Anterior cingulate cortex (tissue), 58 donors: ENCODE results near the gene NSUN5.

ENCODE experiments used
- DNase-seq, 58 donors: peaks; one replicate each; lab custom pipeline; 2025; lab: John Stamatoyannopoulos, UW

Gene NSUN5

GRCh38 chr7:73308665-73309214 is at the start of gene NSUN5:
NSUN5 (minus strand) TSS chr7:73308826; CDS start chr7:73308790, 36 bp downstream.
- peak in 57 of 58 donors; percentile 6 to 85 (median 67) for DNase-seq

GRCh38 chr7:73356159-73356558 is 47.5 kb upstream of the NSUN5 start:
- DNase-seq, result no peak

GRCh38 chr7:73354821-73355220 is 46.2 kb upstream of the NSUN5 start:
- DNase-seq, result no peak

- DNase-seq, result no peak
Measured at GRCh38 chr7:73354196-73354595, 45.6 kb upstream of the NSUN5 start.

- DNase-seq, result no peak
Measured at GRCh38 chr7:73353243-73353642, 44.6 kb upstream of the NSUN5 start.

GRCh38 chr7:73352784-73353183 is 44.2 kb upstream of the NSUN5 start:
- no peak for DNase-seq

GRCh38 chr7:73351447-73352167 is 43.0 kb upstream of the NSUN5 start:
- DNase-seq, result no peak

GRCh38 chr7:73350306-73351068 is 41.9 kb upstream of the NSUN5 start:
- DNase-seq, result no peak

- no peak for DNase-seq
Measured at GRCh38 chr7:73349763-73350162, 41.1 kb upstream of the NSUN5 start.

GRCh38 chr7:73345951-73346350 is 37.3 kb upstream of the NSUN5 start:
- peak in 1 of 58 donors; percentile 13 for DNase-seq

GRCh38 chr7:73345538-73345937 is 36.9 kb upstream of the NSUN5 start:
- no peak for DNase-seq

GRCh38 chr7:73343671-73344380 is 35.2 kb upstream of the NSUN5 start:
- peak in 1 of 58 donors; percentile 6 for DNase-seq

GRCh38 chr7:73342645-73343044 is 34.0 kb upstream of the NSUN5 start:
- peak in 10 of 58 donors; percentile 1 to 24 (median 8) for DNase-seq

- DNase-seq, result no peak
Measured at GRCh38 chr7:73341877-73342276, 33.3 kb upstream of the NSUN5 start.

GRCh38 chr7:73340514-73340913 is 31.9 kb upstream of the NSUN5 start:
- DNase-seq, result no peak

GRCh38 chr7:73338321-73338720 is 29.7 kb upstream of the NSUN5 start:
- no peak for DNase-seq

GRCh38 chr7:73332447-73332846 is 23.8 kb upstream of the NSUN5 start:
- DNase-seq, result no peak

GRCh38 chr7:73330772-73331171 is 22.1 kb upstream of the NSUN5 start:
- DNase-seq, result no peak

- DNase-seq, result peak in 2 of 58 donors; percentile 2 to 11
Measured at GRCh38 chr7:73329861-73330581, 21.4 kb upstream of the NSUN5 start.

GRCh38 chr7:73328696-73329095 is 20.1 kb upstream of the NSUN5 start:
- no peak for DNase-seq
